ENCODE data around the gene HSPA14. TPM values are rescaled to one million over a fixed set of nuclear protein-coding genes. Genes with fewer than 3 reads are reported as not detected.

HSPA14 gene
- total RNA-seq, 1 donor from 2014 or later, result 10.7 TPM

DNA sequence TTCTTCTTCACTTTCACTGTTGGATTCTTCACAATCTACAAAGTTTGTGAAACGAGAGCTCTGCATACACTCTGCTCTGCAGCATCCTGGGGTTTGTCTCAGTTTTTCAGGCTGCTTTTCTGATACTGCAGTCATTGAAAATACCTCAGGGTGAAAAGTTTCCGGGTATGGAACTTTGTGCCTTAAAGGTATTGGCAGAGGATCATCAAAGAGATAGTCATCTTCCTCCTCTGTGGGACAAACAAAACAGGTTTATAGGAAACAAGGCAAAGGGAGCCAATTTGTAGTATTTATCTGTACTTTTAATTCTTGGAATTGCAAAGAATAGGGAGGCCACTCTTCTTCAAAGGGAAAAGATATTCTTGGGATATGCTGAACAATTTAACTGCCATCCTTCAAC, 71.0 kb downstream of the HSPA14 start:
- no peak overlapping the region for H3K4me3 ChIP-seq (ENCODE audit: low read depth, low read length)
- no peak for DNase-seq (ENCODE audit: low read depth)
- no peak for TF ChIP-seq CTCF (conservative IDR thresholded peaks at IDR 0.05; ENCODE audit: low read depth, low read length)

- no peak overlapping the region for H3K4me3 ChIP-seq (ENCODE audit: low read depth, low read length)
- DNase-seq (ENCODE audit: low read depth), result no peak
- no peak for TF ChIP-seq CTCF (conservative IDR thresholded peaks at IDR 0.05; ENCODE audit: low read depth, low read length)
These were observed 72.8 kb downstream of the HSPA14 start for GRCh38 chr10:14910953-14911352.

DNA sequence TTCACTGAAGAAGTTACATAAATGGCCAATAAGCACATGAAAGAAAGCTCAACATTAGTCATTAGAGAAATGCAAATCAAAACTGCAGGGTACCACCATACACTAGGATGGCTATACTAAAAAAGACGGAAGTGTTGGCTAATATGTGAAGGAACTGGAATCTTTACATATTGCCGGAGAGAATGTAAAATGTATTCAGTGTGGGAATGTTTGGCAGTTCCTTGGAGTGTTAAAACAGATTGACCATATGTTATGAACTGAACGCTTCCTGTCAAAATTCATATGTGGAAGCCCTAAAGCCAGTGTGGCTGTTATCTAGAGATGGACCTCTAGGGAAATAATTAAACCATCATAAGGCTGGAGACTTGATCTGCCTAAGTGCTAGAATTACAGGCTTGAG, 73.7 kb downstream of the HSPA14 start:
- no peak for TF ChIP-seq CTCF (conservative IDR thresholded peaks at IDR 0.05; ENCODE audit: low read depth, low read length)
- DNase-seq (ENCODE audit: low read depth), result no peak
- no peak overlapping the region for H3K4me3 ChIP-seq (ENCODE audit: low read depth, low read length)

- DNase-seq (ENCODE audit: low read depth), result no peak
- no peak for TF ChIP-seq CTCF (conservative IDR thresholded peaks at IDR 0.05; ENCODE audit: low read depth, low read length)
- no peak overlapping the region for H3K4me3 ChIP-seq (ENCODE audit: low read depth, low read length)
These were observed 78.5 kb downstream of the HSPA14 start for GRCh38 chr10:14916600-14916999.

GRCh38 chr10:14917827-14918226, 79.7 kb downstream of the HSPA14 start:
- DNase-seq (ENCODE audit: low read depth), result no peak
- no peak overlapping the region for H3K4me3 ChIP-seq (ENCODE audit: low read depth, low read length)
- no peak for TF ChIP-seq CTCF (conservative IDR thresholded peaks at IDR 0.05; ENCODE audit: low read depth, low read length)

GRCh38 chr10:14918964-14919363, 80.9 kb downstream of the HSPA14 start:
- no peak for DNase-seq (ENCODE audit: low read depth)
- no peak for TF ChIP-seq CTCF (conservative IDR thresholded peaks at IDR 0.05; ENCODE audit: low read depth, low read length)
- no peak overlapping the region for H3K4me3 ChIP-seq (ENCODE audit: low read depth, low read length)

Other genes starting within 250 kb of the HSPA14 start
- 25.7 and 46.0 TPM in 2 replicates for gene FAM107B, start 63.4 kb upstream of the HSPA14 start, total RNA-seq
- 0.29 TPM in 1 of 2 replicates, not detected in the other for gene CDNF, start 269 bp upstream of the HSPA14 start, total RNA-seq
- gene MSANTD7, start within 50 bp of the HSPA14 start, total RNA-seq, result 12.1 and 13.2 TPM in 2 replicates
- 16.5 and 26.8 TPM in 2 replicates for gene SUV39H2, start 40.6 kb downstream of the HSPA14 start, total RNA-seq
- gene DCLRE1C, start 115.8 kb downstream of the HSPA14 start, total RNA-seq, result 5.4 and 8.2 TPM in 2 replicates
- not detected in 2 replicates for gene MEIG1, start 121.1 kb downstream of the HSPA14 start, total RNA-seq
- gene OLAH, start 205.6 kb downstream of the HSPA14 start, total RNA-seq, result 1.5 and 4.3 TPM in 2 replicates

All from epithelial cell of proximal tubule (primary cell).